Natural killer cell (primary cell): ENCODE results near the gene TMEM129. TPM values are rescaled to one million over a fixed set of nuclear protein-coding genes. Genes with fewer than 3 reads are reported as not detected.
"Not testable (repeated sequence)": the region's sequence is repeated elsewhere in the genome, so short reads cannot be mapped to it uniquely, and the experiment has no call there.

Source experiments
- ATAC-seq, 3 donors: fragments of 150-1000 bp in 2 of 3; fragments of 200-7000 bp in 1 of 3; cut with Tn5 transposase; 1 replicate in 1 of 3; 2 replicates in 2 of 3; pipeline ENCODE4 v1.10.0; 2021; ENCODE audit warnings: mild to moderate bottlenecking in 2 of 3, moderate library complexity in 2 of 3
- DNase-seq, 2 donors: peaks; one replicate each; pipeline versions ENCODE4 v3.0.0 to v3.0.0-alpha.2; 2013 to 2021; ENCODE audit warnings: mixed read lengths in 1 of 2
- H3K27ac ChIP-seq: one replicate; pipeline ENCODE4 v1.5.1; 2013; ENCODE audit warnings: mild to moderate bottlenecking, low read length
- H3K27me3 ChIP-seq: one replicate; pipeline ENCODE4 v1.6.1; 2013; ENCODE audit warnings: low read length; ENCODE audit not compliant: control insufficient read depth, insufficient read depth
- H3K36me3 ChIP-seq: one replicate; pipeline ENCODE4 v1.6.1; 2013; ENCODE audit warnings: low read length; ENCODE audit not compliant: control insufficient read depth, insufficient read depth
- H3K4me1 ChIP-seq: one replicate; pipeline ENCODE4 v1.6.1; 2013; ENCODE audit warnings: low read length; ENCODE audit not compliant: control insufficient read depth, insufficient read depth
- H3K4me3 ChIP-seq: one replicate; pipeline ENCODE4 v1.5.1; 2013; ENCODE audit warnings: low read length
- H3K9me3 ChIP-seq: one replicate; pipeline ENCODE4 v1.6.1; 2013; ENCODE audit warnings: low read length; ENCODE audit not compliant: control insufficient read depth, insufficient read depth
- H3K27ac Mint-ChIP-seq, 2 donors: one replicate each; pipeline ENCODE4 v1.8.0; 2022; ENCODE audit warnings: mild to moderate bottlenecking in 2 of 2, mixed read lengths in 2 of 2, moderate library complexity in 1 of 2
- H3K27me3 Mint-ChIP-seq, 2 donors: one replicate each; pipeline ENCODE4 v1.8.0; 2022; ENCODE audit warnings: low read depth in 2 of 2, mixed read lengths in 2 of 2
- H3K36me3 Mint-ChIP-seq: one replicate; pipeline ENCODE4 v1.8.0; 2022; ENCODE audit warnings: mixed read lengths
- H3K4me1 Mint-ChIP-seq, 2 donors: one replicate each; pipeline ENCODE4 v1.8.0; 2022; ENCODE audit warnings: mixed read lengths in 2 of 2
- H3K4me3 Mint-ChIP-seq: one replicate; pipeline ENCODE4 v1.8.0; 2022; ENCODE audit warnings: mild to moderate bottlenecking, moderate library complexity, mixed read lengths
- H3K9me3 Mint-ChIP-seq, 2 donors: one replicate each; pipeline ENCODE4 v1.8.0; 2022; ENCODE audit warnings: mixed read lengths in 2 of 2
- whole genome bisulfite sequencing: methylation state at CpG from one replicate; pipeline ENCODE4 v1.1.7; 2013; ENCODE audit warnings: missing lambda C conversion rate; ENCODE audit not compliant: insufficient coverage; 5-methylcytosine and 5-hydroxymethylcytosine counted together
- intact Hi-C: fragments of 100-400 bp; cut with micrococcal nuclease; formaldehyde crosslinking; loops from one replicate; pipeline ENCODE4 v1.14.2; 2022
- total RNA-seq, 4 donors: library from RNA; stranded (reverse); fragments of 120-200 nt in 1 of 4; gene quantifications; one replicate each; pipeline versions ENCODE4 v1.2.3 to v1.2.4, GENCODE V29; 2013 to 2022
- TF ChIP-seq, protein P1 (sequence below): fragments of 200-600 bp; IDR thresholded peaks from one replicate; pipeline ENCODE4 v1.8.0; 2022; ENCODE audit warnings: antibody characterized with exemption

TMEM129 gene
- total RNA-seq, 3 donors from 2014 or later (not counting 1 experiment from before 2014, with no cell fraction given) = 18.2 to 26.9 (median 20.8) TPM

DNA sequence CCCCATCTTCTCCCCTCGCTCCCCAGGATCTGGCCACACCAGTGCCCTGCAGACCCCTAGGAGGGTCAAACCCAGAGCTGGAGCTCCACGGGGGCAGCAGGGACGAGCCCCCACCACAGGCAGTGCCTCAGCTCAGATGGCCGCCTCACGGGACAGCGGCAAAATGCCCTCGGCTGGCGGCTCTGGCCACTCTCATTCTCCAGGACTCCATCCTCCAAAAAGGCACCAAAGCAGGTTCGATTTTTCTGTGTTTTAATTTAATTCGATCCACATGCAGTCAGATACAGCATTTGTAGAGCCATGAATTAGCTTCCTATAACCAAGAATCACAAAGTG lies 45.4 kb downstream of the TMEM129 start:
- no peaks in the 10 kb centered on the region for H3K4me1 ChIP-seq
- no peaks in the 10 kb centered on the region for H3K36me3 ChIP-seq
- no peaks in the 10 kb centered on the region for H3K27me3 ChIP-seq
- no peak overlapping the region for H3K4me3 ChIP-seq
- WGBS = 84% methylated on average over 10 of the region's 10 CpGs
- no peaks in the 10 kb centered on the region for H3K9me3 ChIP-seq
- H3K27ac ChIP-seq = no peak overlapping the region
- Mint-ChIP-seq H3K4me3 (no peak overlapping the region), H3K36me3 (no peaks in the 10 kb centered on the region), H3K9me3 (no peaks in the 10 kb centered on the region), H3K27ac (no peak overlapping the region), H3K27me3 (peaks cover 0 to 6% of the 10 kb centered on the region in 2 donors), H3K4me1 (no peaks in the 10 kb centered on the region)
- TF ChIP-seq, protein P1, sequence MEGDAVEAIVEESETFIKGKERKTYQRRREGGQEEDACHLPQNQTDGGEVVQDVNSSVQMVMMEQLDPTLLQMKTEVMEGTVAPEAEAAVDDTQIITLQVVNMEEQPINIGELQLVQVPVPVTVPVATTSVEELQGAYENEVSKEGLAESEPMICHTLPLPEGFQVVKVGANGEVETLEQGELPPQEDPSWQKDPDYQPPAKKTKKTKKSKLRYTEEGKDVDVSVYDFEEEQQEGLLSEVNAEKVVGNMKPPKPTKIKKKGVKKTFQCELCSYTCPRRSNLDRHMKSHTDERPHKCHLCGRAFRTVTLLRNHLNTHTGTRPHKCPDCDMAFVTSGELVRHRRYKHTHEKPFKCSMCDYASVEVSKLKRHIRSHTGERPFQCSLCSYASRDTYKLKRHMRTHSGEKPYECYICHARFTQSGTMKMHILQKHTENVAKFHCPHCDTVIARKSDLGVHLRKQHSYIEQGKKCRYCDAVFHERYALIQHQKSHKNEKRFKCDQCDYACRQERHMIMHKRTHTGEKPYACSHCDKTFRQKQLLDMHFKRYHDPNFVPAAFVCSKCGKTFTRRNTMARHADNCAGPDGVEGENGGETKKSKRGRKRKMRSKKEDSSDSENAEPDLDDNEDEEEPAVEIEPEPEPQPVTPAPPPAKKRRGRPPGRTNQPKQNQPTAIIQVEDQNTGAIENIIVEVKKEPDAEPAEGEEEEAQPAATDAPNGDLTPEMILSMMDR = no peak
- DNase-seq (no peak), ATAC-seq (no peak)
- intact Hi-C loops = no loop called here

DNA sequence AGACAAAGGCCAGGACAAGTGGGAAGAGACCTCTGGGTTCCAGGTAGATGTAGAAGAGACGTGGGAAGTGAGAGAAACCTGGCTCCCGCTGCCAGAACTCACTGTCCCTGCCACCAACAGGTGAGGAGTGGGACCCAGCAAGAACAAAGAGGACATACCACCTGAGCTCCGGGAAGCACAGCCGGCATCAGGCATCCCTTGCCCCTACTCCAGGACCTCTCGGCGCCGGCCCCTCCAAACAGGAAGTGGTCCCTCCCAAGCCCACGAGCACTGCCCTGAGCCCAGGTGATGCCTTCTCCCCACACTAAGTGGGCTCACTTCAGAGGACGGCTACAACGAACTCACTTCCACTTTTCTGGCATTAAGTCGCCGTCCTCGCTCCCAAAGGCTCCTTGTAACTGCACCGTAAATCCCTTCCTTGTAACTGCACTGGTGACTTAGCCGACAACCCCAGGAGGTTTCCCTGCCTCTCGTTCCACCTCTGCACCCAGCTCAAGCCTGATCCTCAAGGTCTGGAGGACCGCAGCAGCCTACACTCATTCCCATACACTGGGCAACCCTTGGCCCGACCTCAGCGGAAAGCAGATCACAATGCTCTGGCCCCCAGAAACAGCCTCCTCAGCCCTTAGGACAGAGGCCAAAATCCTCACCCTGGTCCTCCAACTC lies 45.9 kb downstream of the TMEM129 start:
- intact Hi-C loops = no loop called here
- 84% methylated on average over 19 of the region's 19 CpGs for WGBS
- Mint-ChIP-seq H3K9me3 (no peaks in the 10 kb centered on the region), H3K4me3 (no peak overlapping the region), H3K27ac (no peak overlapping the region), H3K36me3 (no peaks in the 10 kb centered on the region), H3K27me3 (peaks cover 0 to 6% of the 10 kb centered on the region in 2 donors), H3K4me1 (no peaks in the 10 kb centered on the region)
- no peaks in the 10 kb centered on the region for H3K9me3 ChIP-seq
- no peak for DNase-seq
- TF ChIP-seq, protein P1 = no peak
- H3K27ac ChIP-seq = no peak overlapping the region
- no peak overlapping the region for H3K4me3 ChIP-seq
- no peaks in the 10 kb centered on the region for H3K36me3 ChIP-seq
- H3K27me3 ChIP-seq = no peaks in the 10 kb centered on the region
- ATAC-seq = no peak
- H3K4me1 ChIP-seq = no peaks in the 10 kb centered on the region

DNA sequence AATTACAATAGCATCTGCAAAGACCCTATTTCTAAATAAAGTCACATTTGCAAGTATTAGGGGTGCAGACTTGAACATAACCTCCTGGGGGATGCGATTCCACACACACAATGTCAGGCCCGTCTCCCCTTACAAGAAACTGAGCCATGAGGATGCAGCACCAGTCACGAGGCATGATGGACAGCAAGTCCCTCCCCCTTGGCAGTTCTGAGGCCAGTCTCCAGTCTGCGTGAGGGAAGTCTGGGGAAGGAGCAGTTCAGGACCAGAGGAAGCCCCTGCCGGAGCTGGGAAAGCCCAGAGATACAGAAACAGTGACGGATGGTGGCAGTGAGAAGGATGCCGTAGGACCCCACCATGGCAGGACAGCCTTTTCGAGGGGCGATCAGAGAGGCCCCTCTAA lies 46.4 kb downstream of the TMEM129 start:
- no peak overlapping the region for H3K27ac ChIP-seq
- no peaks in the 10 kb centered on the region for H3K9me3 Mint-ChIP-seq
- TF ChIP-seq, protein P1 = no peak
- no peak overlapping the region for H3K27ac Mint-ChIP-seq
- intact Hi-C loops = no loop called here
- 70% methylated on average over 9 of the region's 9 CpGs for WGBS
- H3K36me3 Mint-ChIP-seq = no peaks in the 10 kb centered on the region
- no peak overlapping the region for H3K4me3 ChIP-seq
- H3K4me1 Mint-ChIP-seq = no peaks in the 10 kb centered on the region
- H3K9me3 ChIP-seq = no peaks in the 10 kb centered on the region
- H3K4me1 ChIP-seq = no peaks in the 10 kb centered on the region
- H3K4me3 Mint-ChIP-seq = no peak overlapping the region
- no peak for ATAC-seq
- no peaks in the 10 kb centered on the region for H3K27me3 ChIP-seq
- H3K36me3 ChIP-seq = no peaks in the 10 kb centered on the region
- no peak for DNase-seq
- peaks cover 0 to 6% of the 10 kb centered on the region in 2 donors for H3K27me3 Mint-ChIP-seq

DNA sequence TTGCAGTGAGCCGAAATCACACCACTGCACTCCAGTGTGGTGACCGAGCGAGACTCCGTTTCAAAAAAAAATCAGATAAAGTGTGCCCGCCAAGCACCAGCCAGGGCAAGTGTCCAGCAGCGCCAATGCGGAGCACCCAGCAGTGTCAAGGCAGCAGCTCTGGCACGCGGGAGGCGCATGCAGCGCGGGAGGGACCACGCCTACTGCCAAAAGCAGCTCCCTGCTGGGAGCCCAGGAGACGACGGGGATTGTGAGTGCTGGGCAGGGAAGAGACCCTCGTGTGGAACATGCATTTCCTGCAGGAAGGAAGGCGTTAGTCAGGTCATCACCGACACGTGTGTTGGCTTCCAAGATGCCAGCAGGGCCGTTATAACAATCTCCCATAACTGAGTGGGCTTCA lies 47.5 kb downstream of the TMEM129 start:
- WGBS = 90% methylated on average over 20 of the region's 20 CpGs
- Histone ChIP-seq H3K9me3 (no peaks in the 10 kb centered on the region), H3K36me3 (no peaks in the 10 kb centered on the region), H3K4me1 (no peaks in the 10 kb centered on the region), H3K4me3 (no peak overlapping the region), H3K27me3 (no peaks in the 10 kb centered on the region), H3K27ac (no peak overlapping the region)
- no peaks in the 10 kb centered on the region for H3K9me3 Mint-ChIP-seq
- no peak overlapping the region for H3K4me3 Mint-ChIP-seq
- H3K4me1 Mint-ChIP-seq = no peaks in the 10 kb centered on the region
- no peaks in the 10 kb centered on the region for H3K36me3 Mint-ChIP-seq
- intact Hi-C loops = no loop called here
- TF ChIP-seq, protein P1 = no peak
- H3K27me3 Mint-ChIP-seq = peaks cover 0 to 6% of the 10 kb centered on the region in 2 donors
- no peak overlapping the region for H3K27ac Mint-ChIP-seq
- DNase-seq (no peak), ATAC-seq (peak in 1 of 3 donors; percentile 8)

DNA sequence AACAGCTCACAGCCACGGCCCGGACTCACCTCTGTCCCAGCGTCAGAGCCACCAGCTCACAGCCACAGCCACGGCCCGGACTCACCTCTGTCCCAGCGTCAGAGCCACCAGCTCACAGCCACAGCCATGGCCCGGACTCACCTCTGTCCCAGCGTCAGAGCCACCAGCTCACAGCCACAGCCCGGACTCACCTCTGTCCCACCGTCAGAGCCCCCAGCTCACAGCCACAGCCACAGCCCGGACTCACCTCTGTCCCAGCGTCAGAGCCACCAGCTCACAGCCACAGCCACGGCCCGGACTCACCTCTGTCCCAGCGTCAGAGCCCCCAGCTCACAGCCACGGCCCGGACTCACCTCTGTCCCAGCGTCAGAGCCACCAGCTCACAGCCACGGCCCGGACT lies 50.1 kb downstream of the TMEM129 start:
- H3K4me3 Mint-ChIP-seq, H3K4me1 ChIP-seq, DNase-seq, H3K4me1 Mint-ChIP-seq, H3K27me3 ChIP-seq, ATAC-seq, H3K27ac ChIP-seq, H3K27me3 Mint-ChIP-seq, H3K36me3 ChIP-seq, H3K36me3 Mint-ChIP-seq, H3K9me3 Mint-ChIP-seq, H3K4me3 ChIP-seq, H3K27ac Mint-ChIP-seq, intact Hi-C loops, H3K9me3 ChIP-seq: not testable (repeated sequence)
- WGBS = 91% methylated on average over 18 of the region's 20 CpGs
